Stimulated activated CD4-positive, alpha-beta T cell treated with anti-CD3 and anti-CD28 coated beads, Interleukin-4, amount 100 ng/mL, for 4 hours (primary cell): ENCODE results near the gene STAT5B.
A peak's percentile ranks its signal among the peaks of the same experiment; 100 is the strongest.
"Not testable (repeated sequence)": the region's sequence is repeated elsewhere in the genome, so short reads cannot be mapped to it uniquely, and the experiment has no call there.

Experiments used
- DNase-seq, 2 experiments: peaks; one replicate each; pipeline ENCODE4 v3.0.0-alpha.2; 2020

Gene STAT5B

DNA sequence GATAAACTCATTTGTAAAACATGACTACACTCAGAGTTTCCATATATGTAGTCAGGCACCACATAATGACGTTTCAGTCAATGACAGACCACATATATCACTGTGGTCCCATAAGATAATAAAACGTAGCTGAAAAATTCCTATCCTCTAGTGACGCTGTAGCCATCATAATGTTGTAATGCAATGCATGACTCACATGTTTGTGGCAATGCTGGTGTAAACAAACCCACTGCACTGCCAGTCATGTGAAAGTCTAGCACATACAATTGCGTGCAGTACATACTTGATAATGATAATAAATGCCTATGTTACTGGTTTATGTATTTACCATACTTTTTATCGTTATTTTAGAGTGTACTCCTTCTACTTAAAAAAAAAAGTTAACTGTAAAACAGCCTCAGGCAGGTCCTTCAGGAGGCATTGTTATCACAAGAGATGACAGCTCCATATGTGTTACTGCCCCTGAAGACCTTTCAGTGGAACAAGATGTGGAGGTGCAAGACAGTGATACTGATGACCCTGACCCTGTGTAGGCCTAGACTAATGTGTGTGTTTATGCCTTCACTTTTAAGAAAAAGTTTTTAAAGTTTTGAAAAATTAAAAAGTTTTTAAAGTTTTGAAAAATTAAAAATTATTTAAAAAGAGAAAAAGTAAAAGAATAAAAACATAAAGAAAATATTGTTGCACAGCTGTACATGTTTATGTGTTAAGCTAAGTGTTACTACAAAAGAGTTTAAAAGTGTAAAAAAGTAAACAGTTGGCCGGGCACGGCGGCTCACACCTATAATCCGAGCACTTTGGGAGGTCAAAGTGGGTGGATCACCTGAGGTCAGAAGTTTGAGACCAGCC lies 9.0 kb downstream of the STAT5B start:
- peak in 1 of 2 experiments; percentile 64 for DNase-seq

DNA sequence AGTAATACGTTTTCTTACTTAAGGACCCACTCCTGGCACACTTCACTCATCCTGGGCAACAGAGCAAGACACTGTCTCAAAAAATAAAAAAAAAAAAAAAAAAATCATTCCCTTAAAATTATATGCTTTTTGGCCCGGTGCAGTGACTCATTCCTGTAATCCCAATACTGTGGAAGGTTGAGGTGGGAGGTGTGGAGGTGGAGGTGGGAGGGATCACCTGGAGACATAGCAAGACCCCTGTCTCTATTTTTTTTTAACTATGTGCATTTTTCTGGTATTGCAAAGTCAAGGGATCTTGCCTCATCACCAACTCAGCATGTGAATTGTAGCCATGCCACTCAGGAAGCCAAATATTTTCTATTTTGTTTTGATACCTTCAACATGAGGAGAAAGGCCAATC lies 9.7 kb downstream of the STAT5B start:
- no peak for DNase-seq

- DNase-seq, result not testable (repeated sequence)
These were observed 11.8 kb downstream of the STAT5B start for GRCh38 chr17:42264366-42264765.

- DNase-seq, result no peak
These were observed 15.9 kb downstream of the STAT5B start for GRCh38 chr17:42260318-42260717.

DNA sequence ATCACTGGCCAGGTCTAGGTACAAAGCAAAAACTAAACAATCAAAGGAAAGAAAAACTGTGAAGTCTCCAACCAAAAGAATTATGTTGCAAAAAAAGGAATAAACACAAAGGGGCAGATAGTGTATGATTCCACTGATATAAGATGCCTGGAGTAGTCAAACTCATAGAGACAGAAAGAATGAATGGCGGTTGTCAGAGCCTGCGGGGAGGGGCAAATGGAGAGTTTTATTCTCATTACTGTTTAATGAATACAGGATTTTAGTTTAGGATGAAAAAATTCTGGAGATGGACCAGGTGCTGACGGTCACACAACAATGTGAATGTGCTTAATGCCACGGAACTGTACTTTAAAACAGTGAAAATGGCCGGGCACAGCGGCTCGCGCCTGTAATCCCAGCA lies 20.7 kb downstream of the STAT5B start:
- no peak for DNase-seq

DNA sequence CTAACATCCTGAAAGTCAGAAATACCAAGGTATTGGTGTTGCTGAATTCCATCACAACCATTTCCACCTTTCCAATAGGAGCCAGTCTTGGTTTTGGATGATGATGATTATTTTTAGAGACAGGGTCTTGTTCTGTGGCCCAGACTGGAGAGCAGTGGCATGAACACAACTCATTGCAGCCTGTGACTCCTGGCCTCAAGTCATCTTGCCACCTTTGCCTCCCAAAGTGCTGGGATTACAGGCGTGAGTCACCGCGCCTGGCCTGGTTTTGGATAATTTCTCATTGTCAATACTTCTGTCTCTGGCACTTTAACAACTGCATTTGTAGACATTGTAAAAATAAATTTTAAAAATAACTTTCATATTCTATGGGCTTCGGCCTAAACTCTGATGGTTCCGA lies 22.6 kb downstream of the STAT5B start:
- no peak for DNase-seq

GRCh38 chr17:42252597-42253550 lies 23.3 kb downstream of the STAT5B start:
- no peak for DNase-seq

DNA sequence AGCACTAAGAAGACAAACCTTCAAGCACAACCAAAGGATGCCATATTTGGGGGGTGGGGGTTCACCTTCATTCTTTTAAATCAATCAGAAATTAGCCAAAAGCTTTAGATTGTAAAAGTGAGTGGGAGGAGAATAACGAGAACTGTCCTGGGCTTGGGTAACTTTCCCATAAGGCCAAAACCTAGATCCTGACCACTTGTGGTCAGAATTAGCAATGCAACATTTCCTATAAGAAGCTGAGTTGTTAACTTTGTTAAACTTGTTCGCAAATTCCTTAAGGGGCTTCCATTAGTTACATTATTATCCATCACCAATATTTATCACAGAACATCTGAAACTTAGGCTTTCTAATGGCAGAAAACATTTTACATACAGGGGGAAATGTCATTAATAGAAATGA lies 25.1 kb downstream of the STAT5B start:
- DNase-seq, result no peak

- no peak for DNase-seq
These were observed 26.3 kb downstream of the STAT5B start for GRCh38 chr17:42249681-42250446.

GRCh38 chr17:42248351-42249179 lies 27.6 kb downstream of the STAT5B start:
- peak; percentile 35 to 80 for DNase-seq

- DNase-seq, result no peak
These were observed 28.5 kb downstream of the STAT5B start for GRCh38 chr17:42247734-42248133.

GRCh38 chr17:42246515-42246914 lies 29.7 kb downstream of the STAT5B start:
- DNase-seq, result no peak

GRCh38 chr17:42245183-42245582 lies 31.0 kb downstream of the STAT5B start:
- not testable (repeated sequence) for DNase-seq

DNA sequence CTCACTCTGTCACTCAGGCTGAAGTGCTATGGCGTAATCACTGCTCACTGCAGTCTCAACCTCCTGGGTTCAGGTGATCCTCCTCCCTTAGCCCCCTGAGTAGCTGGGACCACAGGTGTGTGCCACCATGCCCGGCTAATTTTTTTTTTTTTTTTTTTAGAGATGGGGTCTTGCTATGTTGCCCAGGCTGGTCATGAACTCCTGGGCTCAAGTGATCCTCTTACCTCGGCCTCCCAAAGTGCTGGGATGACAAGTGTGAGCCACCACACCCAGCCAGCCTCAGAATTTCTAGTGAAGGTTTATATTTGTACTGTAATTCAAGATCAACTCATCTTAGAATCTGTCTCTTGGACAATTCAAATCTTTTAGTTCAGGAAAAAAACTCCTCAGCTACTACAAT lies 32.1 kb downstream of the STAT5B start:
- not testable (repeated sequence) for DNase-seq

GRCh38 chr17:42243493-42243982 lies 32.7 kb downstream of the STAT5B start:
- DNase-seq, result no peak

- DNase-seq, result no peak
These were observed 34.3 kb downstream of the STAT5B start for GRCh38 chr17:42241871-42242270.

DNA sequence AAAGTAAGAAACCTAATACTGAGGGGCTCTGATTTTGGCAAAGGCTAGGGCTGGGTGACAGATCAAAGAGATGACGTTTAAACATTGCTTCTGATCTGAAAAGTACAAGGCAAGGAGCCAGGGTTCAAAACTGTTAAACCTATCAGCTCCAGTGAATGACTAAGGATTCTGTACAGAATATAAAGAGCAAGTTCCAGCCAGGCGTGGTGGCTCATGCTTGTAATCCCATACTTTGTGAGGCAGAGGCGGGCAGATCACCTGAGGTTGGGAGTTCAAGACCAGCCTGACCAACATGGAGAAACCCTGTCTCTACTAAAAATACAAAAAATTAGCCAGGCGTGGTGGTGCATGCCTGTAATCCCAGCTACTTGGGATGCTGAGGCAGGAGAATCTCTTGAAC lies 35.3 kb downstream of the STAT5B start:
- DNase-seq, result not testable (repeated sequence)

DNA sequence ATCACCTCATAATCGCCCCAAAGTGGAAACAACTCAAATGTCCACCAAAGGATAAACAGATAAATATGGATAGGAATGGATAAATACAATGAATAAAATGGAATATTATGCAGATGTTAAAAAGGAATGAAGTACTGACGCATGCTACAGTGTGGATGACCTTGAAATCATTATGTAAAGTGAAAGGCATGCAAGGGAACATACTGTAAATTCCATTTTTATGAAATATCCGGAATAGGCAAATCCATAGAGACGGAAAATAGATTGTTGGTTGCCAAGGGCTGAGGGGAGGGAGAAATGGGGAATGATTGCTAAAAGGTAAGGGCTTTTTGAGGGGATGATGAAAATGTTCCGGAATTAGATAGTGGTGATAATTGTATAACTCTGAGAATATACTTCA lies 36.0 kb downstream of the STAT5B start:
- no peak for DNase-seq

DNA sequence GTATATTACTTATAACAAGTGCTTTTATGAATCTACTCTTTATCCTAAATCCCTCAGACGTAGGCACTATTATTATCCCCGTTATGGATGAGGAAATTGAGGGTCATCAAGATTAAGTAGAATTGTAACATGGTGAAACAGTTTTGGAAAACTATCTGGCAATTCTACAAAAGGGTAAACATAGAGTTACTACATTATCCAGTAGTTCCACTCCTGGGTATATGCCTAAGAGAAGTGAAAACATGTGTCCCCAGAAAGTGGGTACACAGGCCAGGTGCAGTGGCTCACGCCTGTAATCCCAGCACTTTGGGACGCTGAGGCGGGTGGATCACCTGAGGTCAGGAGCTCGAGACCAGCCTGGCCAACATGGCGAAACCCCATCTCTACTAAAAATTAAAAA lies 36.6 kb downstream of the STAT5B start:
- not testable (repeated sequence) for DNase-seq

DNA sequence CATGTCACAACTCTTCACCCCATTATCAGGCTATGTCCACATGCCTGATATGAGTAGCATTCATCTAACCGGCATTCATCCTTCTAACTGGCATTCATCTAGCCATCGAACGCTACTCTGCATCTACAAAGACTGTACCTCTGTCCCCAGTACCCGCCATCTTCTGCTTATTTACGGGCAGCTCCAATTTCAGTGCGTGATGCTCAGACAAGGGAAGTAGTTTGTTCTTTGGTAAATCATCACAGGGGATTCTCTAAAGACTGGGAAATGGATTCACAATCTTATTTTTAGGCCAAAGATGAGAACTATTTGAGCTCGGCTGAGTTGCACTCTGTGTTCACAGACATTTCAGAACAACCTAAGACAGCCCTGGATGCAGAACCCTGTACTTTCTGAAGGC lies 39.4 kb downstream of the STAT5B start:
- no peak for DNase-seq

DNA sequence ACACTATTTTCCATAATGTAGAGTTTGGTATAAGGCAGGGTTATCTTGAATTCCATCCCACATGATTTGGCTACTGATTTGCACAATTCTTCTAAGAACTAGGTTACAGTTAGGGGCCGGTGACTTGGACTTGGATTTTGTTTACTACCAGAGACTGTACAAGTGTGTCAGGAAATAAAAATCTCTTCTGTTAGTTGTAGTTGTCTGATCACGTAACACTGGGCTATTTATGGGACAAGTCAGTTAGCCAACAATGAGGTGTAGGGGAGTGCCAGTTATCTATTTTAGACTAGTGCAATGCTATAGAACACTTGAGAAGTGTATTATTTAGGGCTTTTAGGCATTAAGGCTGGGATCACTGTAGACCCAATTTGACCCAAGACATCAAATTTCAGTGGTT lies 42.2 kb downstream of the STAT5B start:
- DNase-seq, result no peak

DNA sequence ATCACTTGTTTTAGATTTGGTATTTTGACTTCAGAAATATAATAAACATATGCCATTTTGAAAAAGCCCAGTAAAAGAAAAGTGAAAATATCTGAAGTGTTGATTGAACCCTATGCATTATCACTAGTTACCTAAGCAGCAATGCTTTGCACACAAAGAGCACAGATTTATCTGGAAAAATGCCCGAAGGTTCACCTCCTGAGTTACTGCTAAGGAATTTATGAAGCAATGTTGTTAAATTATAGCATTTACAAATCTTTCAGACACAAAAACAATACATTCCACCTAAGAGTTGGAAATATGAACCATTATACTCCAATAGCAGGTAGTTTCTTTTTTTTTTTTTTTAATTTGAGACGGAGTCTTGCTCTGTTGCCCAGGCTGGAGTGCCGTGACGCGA lies 43.0 kb downstream of the STAT5B start:
- no peak for DNase-seq
